PC-9 (cell line): ENCODE measurements around the gene MKRN2OS. TPM values are rescaled to one million over a fixed set of nuclear protein-coding genes. Genes with fewer than 3 reads are reported as not detected.

Source experiments
- BruUV-seq: library from RNA; stranded (reverse); fragments of 400-500 nt; replicated peaks from 2 replicates; lab custom pipeline; 2021; lab: Mats Ljungman, UMichigan
- CTCF ChIA-PET: fragments of 300-600 bp; sonication (Branson Sonifier 250); formaldehyde crosslinking; loops from one replicate; lab custom pipeline; 2022; ENCODE audit warnings: antibody characterized with exemption; lab: Charles Lee
- POLR2A ChIA-PET: fragments of 300-600 bp; sonication (Branson Sonifier 250); formaldehyde crosslinking; loops from one replicate; lab custom pipeline; 2022; ENCODE audit warnings: antibody characterized with exemption; ENCODE audit not compliant: unreplicated experiment; lab: Charles Lee
- DNase-seq, 2 experiments: peaks; one replicate each; pipeline versions ENCODE4 v3.0.0 to v3.0.0-alpha.2; 2015 to 2022; ENCODE audit warnings: mixed read lengths in 1 of 2
- H2AFZ ChIP-seq: fragments of 200-600 bp; sonication (generic); 2 replicates; pipeline ENCODE4 v1.8.1; 2017; ENCODE audit warnings: antibody characterized with exemption
- H3F3A ChIP-seq: fragments of 200-600 bp; sonication (generic); 2 replicates; pipeline ENCODE4 v1.8.1; 2017; ENCODE audit warnings: antibody characterized with exemption, mild to moderate bottlenecking, low read depth; ENCODE audit not compliant: insufficient read depth
- H3K27ac ChIP-seq: fragments of 200-600 bp; sonication (generic); 2 replicates; pipeline ENCODE4 v1.6.1; 2016; ENCODE audit warnings: mixed run types
- H3K27me3 ChIP-seq: fragments of 200-600 bp; sonication (generic); 2 replicates; pipeline ENCODE4 v1.6.1; 2016; ENCODE audit warnings: low read depth, mixed run types; ENCODE audit not compliant: insufficient read depth
- H3K36me3 ChIP-seq: fragments of 200-600 bp; sonication (generic); 2 replicates; pipeline ENCODE4 v1.6.1; 2016; ENCODE audit warnings: low read depth, mixed run types
- H3K4me1 ChIP-seq: fragments of 200-600 bp; sonication (generic); replicated peaks from 2 replicates; pipeline ENCODE4 v1.6.1; 2016; ENCODE audit warnings: mixed run types; ENCODE audit not compliant: insufficient read depth
- H3K4me2 ChIP-seq: fragments of 200-600 bp; sonication (generic); 2 replicates; pipeline ENCODE4 v1.6.1; 2017; ENCODE audit warnings: mixed run types
- H3K4me3 ChIP-seq: fragments of 200-600 bp; sonication (generic); 2 replicates; pipeline ENCODE4 v1.6.1; 2016; ENCODE audit warnings: mixed run types
- H3K79me2 ChIP-seq: fragments of 200-600 bp; sonication (generic); 2 replicates; pipeline ENCODE4 v1.6.1; 2017; ENCODE audit warnings: low read depth, mixed run types
- H3K9me2 ChIP-seq: fragments of 200-600 bp; sonication (generic); 2 replicates; pipeline ENCODE4 v1.8.1; 2017; ENCODE audit warnings: mild to moderate bottlenecking; ENCODE audit not compliant: insufficient read depth
- H3K9me3 ChIP-seq: fragments of 200-600 bp; sonication (generic); 2 replicates; pipeline ENCODE4 v1.8.1; 2016; ENCODE audit warnings: low read depth; ENCODE audit not compliant: insufficient read depth
- H4K20me1 ChIP-seq: fragments of 200-600 bp; sonication (generic); 2 replicates; pipeline ENCODE4 v1.8.1; 2017; ENCODE audit not compliant: insufficient read depth
- CTCF ChIP-seq: fragments of 200-600 bp; sonication (generic); conservative IDR thresholded peaks from 2 replicates; pipeline ENCODE4 v1.6.1; 2017; ENCODE audit warnings: mixed run types, antibody characterized with exemption, mild to moderate bottlenecking, moderate library complexity
- EZH2 ChIP-seq: fragments of 200-600 bp; sonication (generic); IDR thresholded peaks from 2 replicates; pipeline ENCODE4 v1.8.0; 2017; ENCODE audit warnings: antibody characterized with exemption, low read depth
- intact Hi-C: fragments of 100-400 bp; cut with micrococcal nuclease; formaldehyde crosslinking; loops from one replicate; pipeline ENCODE4 v1.10.0; 2022; ENCODE audit not compliant: unreplicated experiment
- total RNA-seq: library from RNA; stranded (reverse); gene quantifications from 2 replicates; pipeline ENCODE4 v1.2.3, GENCODE V29; 2021

Gene MKRN2OS
- total RNA-seq, 1 experiment from 2014 or later, result 6.2 TPM

GRCh38 chr3:12591456-12591855 lies 46.2 kb upstream of the MKRN2OS start:
- Histone ChIP-seq H3K4me3 (no peak overlapping the region), H2AFZ (no peak overlapping the region), H4K20me1 (no peaks in the 10 kb centered on the region), H3K4me1 (no peaks in the 10 kb centered on the region), H3K27me3 (no peaks in the 10 kb centered on the region), H3K9me2 (no peaks in the 10 kb centered on the region), H3F3A (peaks cover 17% of the 10 kb centered on the region; the same call in 1 of the 2 replicates), H3K27ac (no peak overlapping the region), H3K9me3 (no peaks in the 10 kb centered on the region), H3K79me2 (no peaks in the 10 kb centered on the region), H3K36me3 (peaks cover 26% of the 10 kb centered on the region), H3K4me2 (no peak overlapping the region)
- intact Hi-C loops, result no loop called here
- no TSS peak for BruUV-seq
- ChIA-PET CTCF (no interaction called here), POLR2A (no interaction called here)
- no peak for DNase-seq
- no peak for TF ChIP-seq EZH2
- no peak for TF ChIP-seq CTCF

- no TSS peak for BruUV-seq
- POLR2A ChIA-PET, result no interaction called here
- H3F3A ChIP-seq, result peaks cover 21% of the 10 kb centered on the region; the same call in 1 of the 2 replicates
- H3K9me3 ChIP-seq, result no peaks in the 10 kb centered on the region
- H3K79me2 ChIP-seq, result no peaks in the 10 kb centered on the region
- no peaks in the 10 kb centered on the region for H3K9me2 ChIP-seq
- intact Hi-C loops, result no loop called here
- no peaks in the 10 kb centered on the region for H3K27me3 ChIP-seq
- H3K4me3 ChIP-seq, result no peak overlapping the region
- H3K36me3 ChIP-seq, result peaks cover 33% of the 10 kb centered on the region
- H3K4me2 ChIP-seq, result no peak overlapping the region
- no peak for TF ChIP-seq CTCF
- TF ChIP-seq EZH2, result no peak
- no peak overlapping the region for H2AFZ ChIP-seq
- H4K20me1 ChIP-seq, result no peaks in the 10 kb centered on the region
- no peak for DNase-seq
- H3K4me1 ChIP-seq, result no peaks in the 10 kb centered on the region
- CTCF ChIA-PET, result no interaction called here
- no peak overlapping the region for H3K27ac ChIP-seq
Observed at GRCh38 chr3:12590096-12590495, 44.8 kb upstream of the MKRN2OS start.

GRCh38 chr3:12588039-12589009 lies 43.0 kb upstream of the MKRN2OS start:
- no peak for DNase-seq
- H3K27ac ChIP-seq, result no peak overlapping the region
- ChIA-PET CTCF (interaction anchor here (0.5 kb wide), 1 partner anchor 123 kb away, joined by 4 read pairs; no protein-coding TSS in a partner anchor), POLR2A (interaction anchor here (0.6 to 0.9 kb wide), 3 partner anchors 19 to 1110 kb away, joined by 3 read pairs; no protein-coding TSS in a partner anchor)
- no peaks in the 10 kb centered on the region for H3K79me2 ChIP-seq
- H3K4me3 ChIP-seq, result no peak overlapping the region
- no TSS peak for BruUV-seq
- no peaks in the 10 kb centered on the region for H3K4me1 ChIP-seq
- H3K27me3 ChIP-seq, result no peaks in the 10 kb centered on the region
- TF ChIP-seq CTCF (no peak), EZH2 (no peak)
- intact Hi-C loops, result no loop called here
- peaks cover 47% of the 10 kb centered on the region for H3K36me3 ChIP-seq
- H3K9me2 ChIP-seq, result no peaks in the 10 kb centered on the region
- H3K9me3 ChIP-seq, result no peaks in the 10 kb centered on the region
- peaks cover 27% of the 10 kb centered on the region; the same call in 1 of the 2 replicates for H3F3A ChIP-seq
- no peak overlapping the region for H3K4me2 ChIP-seq
- H4K20me1 ChIP-seq, result peaks cover 15% of the 10 kb centered on the region
- H2AFZ ChIP-seq, result no peak overlapping the region
